HG03575 (cell line): Measurements from ENCODE around the gene SIAE.
"Not testable (repeated sequence)": the region's sequence is repeated elsewhere in the genome, so short reads cannot be mapped to it uniquely, and the experiment has no call there.

ENCODE experiments used
- ATAC-seq: cut with Tn5 transposase; IDR thresholded peaks from one replicate; pipeline ENCODE4 v1.9.1; 2021; ENCODE audit not compliant: unreplicated experiment, insufficient number of reproducible peaks, low FRiP score; ENCODE audit errors: extremely low read depth

Gene SIAE

GRCh38 chr11:124633355-124633754 is 40.2 kb downstream of the SIAE start:
- no peak for ATAC-seq

- ATAC-seq, result no peak
Measured at GRCh38 chr11:124629961-124630360, 43.6 kb downstream of the SIAE start.

- ATAC-seq, result no peak
Measured at GRCh38 chr11:124627546-124627945, 46.0 kb downstream of the SIAE start.

GRCh38 chr11:124625504-124626168 is 47.9 kb downstream of the SIAE start:
- no peak for ATAC-seq

GRCh38 chr11:124623861-124624525 is 49.5 kb downstream of the SIAE start:
- no peak for ATAC-seq

GRCh38 chr11:124622531-124623451 is 50.7 kb downstream of the SIAE start, which contains the start of gene TBRG1:
TSS of gene TBRG1 (plus strand) at chr11:124622864. CDS start at chr11:124623084, 220 bp downstream.
- ATAC-seq, result peak; percentile 81

DNA sequence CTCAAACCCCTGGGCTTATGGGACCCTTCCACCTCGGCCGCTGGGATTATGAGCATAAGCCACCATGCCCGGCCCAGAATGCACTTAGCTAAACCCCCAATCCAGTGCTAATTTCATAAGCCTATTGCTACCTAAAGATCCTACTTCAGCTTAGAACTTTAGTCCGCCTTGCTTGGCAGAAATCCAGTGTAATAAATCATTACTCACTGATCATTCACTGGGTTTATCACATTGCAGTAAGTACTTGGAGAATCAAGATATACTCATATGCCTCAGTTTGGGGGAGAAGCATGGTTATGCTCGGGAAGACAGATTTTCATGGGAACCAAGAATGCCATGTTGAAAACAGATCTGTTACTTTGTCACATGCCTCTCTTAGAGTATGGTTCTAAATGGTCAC is 54.7 kb downstream of the SIAE start:
- ATAC-seq, result no peak

- no peak for ATAC-seq
Measured at GRCh38 chr11:124612567-124613246, 60.8 kb downstream of the SIAE start.

DNA sequence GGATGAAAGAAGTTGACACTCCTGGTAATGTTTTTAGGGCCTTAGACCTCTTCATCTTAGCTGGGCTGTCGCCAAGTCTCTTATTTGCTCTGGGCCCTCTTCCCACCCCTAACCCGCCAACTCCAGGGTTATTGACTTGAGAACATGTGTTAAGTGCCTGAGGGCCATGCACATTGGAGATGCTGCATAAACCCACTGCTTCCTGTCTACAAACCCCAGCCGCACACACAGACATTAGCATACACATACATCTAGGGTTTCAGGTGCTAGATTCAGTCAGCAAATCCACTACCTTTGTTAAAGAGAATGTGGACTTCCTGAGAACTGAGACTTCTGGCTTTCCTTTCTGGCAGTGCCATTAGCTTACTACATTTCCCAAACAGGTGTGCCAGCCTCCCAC is 61.5 kb downstream of the SIAE start:
- ATAC-seq, result no peak

DNA sequence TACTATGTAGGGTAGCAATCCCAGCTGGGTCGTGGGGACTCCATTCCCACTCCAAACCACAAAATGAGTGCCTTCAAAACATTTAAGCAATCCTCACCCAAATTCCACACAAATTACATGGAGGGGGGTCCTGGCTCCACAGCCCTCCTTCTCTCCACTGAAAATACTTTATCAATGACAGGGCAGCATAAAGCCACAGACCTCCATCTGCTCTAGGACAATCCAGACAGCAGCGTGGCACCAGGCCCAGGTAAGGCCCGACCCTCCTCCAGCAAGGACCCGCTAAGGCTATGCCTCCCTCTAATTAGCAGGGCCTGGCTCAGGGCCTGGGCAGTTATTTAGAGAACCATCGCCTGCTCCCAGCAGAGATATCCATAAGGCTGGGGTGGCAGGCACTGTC is 62.5 kb downstream of the SIAE start, which contains the start of gene PANX3:
PANX3 (plus strand) TSS at position 365 of the 400 bp plus-strand sequence. CDS start 129 bp downstream, outside the sequence.
- no peak for ATAC-seq

DNA sequence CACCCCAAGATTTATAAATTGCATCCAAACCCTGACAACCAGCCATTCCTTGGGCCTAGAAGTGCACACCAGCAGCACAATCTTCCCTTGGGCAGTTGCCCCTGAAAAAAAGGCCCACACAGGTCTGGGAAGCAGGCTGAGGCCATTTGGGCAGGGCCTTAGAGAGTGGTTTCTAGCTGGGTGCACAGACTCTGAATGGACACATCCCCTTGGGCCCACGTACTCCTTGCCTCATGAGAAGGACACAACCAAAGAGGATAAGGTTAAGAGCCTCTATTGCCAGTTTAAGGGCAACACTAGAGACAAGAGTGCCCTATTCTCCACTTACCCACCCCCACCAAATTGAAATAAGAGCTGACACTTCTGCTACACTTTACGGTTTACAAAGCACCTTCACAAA is 63.2 kb downstream of the SIAE start:
- no peak for ATAC-seq

DNA sequence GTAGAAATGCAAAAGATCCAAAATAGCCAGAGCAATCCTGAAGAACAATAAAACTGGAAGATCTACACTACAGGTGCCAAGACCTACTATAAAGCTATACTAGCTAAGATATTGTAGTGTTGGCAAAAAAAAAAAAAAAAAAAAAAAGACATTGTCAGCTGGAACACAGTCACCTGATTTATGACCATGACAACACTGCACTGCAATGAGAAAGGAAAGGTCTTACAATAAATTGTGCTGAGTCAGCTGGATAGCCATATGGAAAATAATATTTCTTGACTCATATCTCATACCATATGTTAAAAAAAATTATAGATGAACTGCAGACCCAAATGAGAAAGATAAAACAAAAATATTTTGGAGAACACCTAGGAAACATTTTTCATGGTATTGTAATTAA is 65.4 kb downstream of the SIAE start:
- ATAC-seq, result no peak

- ATAC-seq, result no peak
Measured at GRCh38 chr11:124605719-124606118, 67.8 kb downstream of the SIAE start.

GRCh38 chr11:124602723-124603122 is 70.8 kb downstream of the SIAE start:
- ATAC-seq, result not testable (repeated sequence)

DNA sequence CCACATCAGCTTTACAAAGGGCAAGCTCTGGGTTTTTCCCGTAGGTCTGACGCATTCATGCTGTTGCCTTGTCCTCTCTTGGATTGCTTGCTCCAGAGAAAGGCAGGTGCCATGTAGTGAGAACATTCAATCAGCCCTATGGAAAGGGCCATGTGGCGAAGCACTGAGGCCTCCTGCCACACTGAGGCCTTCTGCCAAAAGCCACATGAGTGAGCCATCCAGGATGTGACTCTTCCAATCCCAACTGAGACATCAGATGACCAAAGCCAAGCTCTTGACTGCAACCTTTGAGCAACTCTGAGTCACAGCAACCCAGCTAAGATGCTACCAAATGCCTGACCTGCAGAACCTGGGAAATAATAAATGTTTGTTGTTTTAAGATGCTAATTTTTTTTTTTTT is 71.3 kb downstream of the SIAE start:
- no peak for ATAC-seq

- ATAC-seq, result no peak
Measured at GRCh38 chr11:124600621-124601320, 72.8 kb downstream of the SIAE start.

DNA sequence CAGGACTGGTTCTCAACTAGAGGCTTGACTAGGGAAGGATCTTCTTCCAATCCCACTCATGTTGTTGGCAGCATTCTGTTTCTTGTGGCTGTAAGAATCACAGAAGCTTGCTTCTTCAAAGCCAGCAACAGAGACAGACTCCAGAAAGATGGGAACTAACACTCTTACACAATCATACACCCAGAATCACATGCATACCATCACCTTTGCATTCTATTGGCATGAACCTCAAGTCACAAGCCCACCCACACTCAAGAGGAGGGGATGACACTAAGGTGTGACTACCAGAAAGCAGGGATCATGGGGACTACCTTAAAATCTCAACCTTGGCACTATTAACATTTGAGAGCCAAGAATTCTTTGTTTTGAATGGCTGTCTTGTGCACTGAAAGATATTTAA is 75.9 kb downstream of the SIAE start:
- ATAC-seq, result no peak

DNA sequence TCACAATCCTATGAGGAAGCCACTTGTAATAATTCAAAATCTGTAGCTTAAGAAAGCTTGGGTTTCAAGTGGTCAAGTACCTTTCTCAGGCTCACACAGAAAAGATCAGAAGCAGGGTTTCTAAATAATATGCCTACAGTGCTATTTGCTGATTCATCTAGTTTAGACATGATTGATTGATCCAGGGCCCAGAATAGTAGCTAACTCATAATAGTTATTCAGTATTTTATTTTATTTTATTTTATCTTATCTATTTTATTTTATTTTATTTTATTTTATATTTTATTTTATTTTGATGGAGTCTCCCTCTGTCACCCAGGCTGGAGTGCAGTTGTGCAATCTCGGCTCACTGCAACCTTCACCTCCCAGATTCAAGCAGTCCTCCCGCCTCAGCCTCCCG is 78.2 kb downstream of the SIAE start:
- no peak for ATAC-seq
